CD4-positive, alpha-beta T cell treated with Interferon alpha-2 for 1 hour (primary cell): ENCODE results near the gene FLNB.
A peak's percentile ranks its signal among the peaks of the same experiment; 100 is the strongest.
"Not testable (repeated sequence)": the region's sequence is repeated elsewhere in the genome, so short reads cannot be mapped to it uniquely, and the experiment has no call there.

Experiments
- DNase-seq, 2 donors: peaks; one replicate each; pipeline ENCODE4 v3.0.0-alpha.2; 2020 to 2022

Gene FLNB

DNA sequence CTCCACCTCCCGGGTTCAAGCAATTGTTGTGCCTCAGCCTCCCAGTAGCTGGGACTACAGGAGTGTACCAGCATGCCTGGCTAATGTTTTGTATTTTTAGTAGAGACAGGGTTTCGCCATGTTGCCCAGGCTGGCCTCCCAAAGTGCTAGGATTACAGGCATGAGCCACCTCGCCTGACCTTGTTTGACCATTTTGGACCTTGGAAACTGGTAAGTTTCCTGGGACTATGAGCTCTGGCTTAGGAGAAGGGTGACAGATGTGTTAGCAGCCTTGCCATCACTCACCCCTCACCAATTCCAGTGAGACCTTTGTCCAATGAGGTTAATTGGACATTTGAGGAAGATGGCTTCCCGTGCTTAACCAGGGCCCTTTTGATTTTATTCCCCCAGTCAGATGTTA lies 182.7 kb downstream of the FLNB start:
- DNase-seq: no peak

DNA sequence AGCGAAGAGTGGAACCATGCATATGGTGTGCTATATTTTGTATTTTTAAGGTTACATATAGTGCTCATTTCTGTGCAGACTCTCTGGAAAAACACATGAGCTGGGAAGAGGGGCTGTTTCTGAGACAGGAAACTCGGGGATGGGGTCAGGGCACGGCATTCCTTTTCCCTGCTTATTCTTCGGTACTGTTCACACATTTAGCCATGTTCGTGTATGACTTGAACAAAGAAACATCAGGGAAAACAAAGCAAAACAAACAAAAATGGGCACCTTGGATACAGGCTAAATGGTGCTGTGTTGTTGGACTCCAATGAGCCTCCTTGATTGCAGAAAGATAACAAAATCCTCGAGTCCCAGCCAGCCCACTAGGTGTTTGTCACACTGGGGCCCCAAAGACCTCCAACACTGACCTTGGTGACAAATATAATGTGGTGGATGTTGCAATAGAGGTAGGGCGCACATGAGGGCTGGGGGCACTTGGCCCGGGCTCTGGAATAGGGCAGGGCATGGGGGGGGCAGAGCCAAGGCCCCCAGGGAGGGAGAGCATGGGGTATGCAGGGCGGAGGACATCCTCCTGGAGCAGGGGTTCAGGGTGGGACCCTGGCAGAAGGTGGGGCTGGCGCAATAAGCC lies 183.3 kb downstream of the FLNB start:
- DNase-seq: no peak

DNA sequence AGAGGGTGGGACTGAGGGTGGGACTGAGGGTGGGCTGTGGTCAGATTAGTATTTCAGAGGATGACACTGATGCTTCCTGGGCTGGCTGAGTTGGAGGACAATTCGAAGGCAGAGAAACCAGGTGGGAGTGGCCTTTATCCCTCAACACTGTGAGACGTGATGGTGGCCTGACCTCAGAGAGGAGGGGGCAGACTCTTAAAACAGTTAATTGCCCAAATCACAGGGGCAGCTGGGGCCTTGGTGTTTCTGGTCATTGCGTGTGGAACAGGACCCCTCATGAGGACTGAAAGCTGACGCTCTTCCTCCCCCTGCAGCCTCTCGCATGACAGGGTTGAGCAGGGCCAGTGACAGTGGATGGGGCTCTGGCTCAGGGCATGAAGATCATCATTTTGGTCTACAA lies 183.8 kb downstream of the FLNB start:
- DNase-seq: no peak

DNA sequence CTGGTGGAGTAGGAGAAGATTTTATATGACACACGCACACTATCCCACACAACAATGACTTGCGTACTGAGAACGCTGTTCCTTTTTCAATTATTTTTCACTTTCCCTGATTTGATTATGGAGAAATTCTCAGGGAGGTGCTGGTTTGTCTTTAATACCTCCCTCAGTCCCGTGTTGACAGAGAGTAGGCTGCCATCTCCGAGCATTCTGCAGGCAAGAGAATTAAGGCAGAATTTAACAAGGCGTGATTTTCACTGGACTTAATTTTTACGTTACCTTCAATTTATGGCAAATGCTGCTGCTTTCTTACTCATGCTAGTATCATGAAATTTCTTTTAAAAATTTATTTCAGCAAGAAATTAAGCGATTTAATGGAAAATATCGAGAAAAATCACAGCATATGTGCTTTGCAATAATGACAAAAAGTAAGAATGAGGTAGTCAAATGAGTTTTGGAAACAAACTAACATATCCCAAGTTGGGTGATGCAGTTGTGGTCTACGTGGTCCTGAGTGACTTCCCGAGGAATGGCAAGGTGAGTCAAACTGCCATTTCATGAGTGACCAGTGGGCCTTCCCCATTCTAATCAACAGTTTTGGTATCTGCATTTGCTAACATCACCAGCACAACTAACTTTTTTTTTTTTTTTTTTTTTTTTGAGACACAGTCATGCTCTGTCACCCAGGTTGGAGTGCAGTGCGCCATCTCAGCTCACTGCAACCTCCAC lies 185.6 kb downstream of the FLNB start:
- no peak for DNase-seq

DNA sequence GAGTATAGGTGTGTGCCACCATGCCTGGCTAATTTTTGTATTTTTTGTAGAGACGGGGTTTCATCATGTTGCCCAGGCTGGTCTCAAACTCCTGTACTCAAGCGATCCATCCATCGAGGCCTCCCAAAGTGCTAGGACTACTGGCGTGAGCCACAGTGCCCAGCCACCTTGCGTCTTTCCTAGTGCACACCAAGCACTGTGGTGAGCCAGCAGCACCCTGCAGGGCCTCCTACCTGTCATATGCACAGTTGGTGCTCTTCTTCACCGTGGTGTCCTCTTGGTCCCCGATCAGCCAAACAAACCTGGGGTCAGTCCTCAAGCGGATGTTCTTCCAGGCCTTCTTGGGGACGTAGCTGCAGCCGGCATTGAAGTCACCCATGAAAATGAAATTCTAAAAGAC lies 189.4 kb downstream of the FLNB start:
- no peak for DNase-seq

DNA sequence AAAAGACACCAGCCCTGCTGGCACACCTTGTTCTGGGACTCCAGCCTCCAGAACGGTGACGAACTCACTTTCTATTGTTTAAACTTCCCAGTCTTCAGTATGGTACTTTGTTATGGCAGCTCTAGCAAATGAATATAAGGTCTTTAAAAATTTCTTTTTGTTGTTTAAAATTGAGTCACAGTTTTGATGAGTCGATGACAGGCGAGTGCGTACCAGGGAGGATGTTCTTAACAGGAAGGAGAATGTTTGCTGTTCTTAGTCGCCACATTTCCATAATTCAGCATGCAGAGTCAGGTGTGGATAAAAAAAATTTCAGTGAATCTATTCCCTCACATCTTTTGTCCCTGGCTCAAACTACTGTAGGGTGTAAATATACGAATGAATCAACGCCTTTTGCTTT lies 190.1 kb downstream of the FLNB start:
- no peak for DNase-seq

DNA sequence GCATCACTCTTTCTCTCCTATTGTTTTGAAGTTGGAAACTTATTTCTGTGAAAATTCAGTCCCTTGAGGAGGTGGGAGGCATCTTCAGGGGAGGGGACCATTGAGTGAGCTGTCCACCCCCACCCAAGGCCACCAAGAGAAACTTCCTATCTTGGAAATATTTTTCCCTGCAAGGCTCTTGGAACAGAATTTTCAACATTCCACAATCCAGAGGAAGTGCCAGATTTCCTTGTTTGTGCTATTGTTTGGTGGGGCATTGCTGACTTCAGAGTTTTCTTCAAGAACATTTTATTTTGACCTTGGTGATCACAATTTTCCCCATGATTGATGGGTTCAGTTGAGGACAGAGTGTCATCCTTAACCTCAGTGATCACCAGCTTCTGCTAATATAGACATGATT lies 190.6 kb downstream of the FLNB start:
- no peak for DNase-seq

DNA sequence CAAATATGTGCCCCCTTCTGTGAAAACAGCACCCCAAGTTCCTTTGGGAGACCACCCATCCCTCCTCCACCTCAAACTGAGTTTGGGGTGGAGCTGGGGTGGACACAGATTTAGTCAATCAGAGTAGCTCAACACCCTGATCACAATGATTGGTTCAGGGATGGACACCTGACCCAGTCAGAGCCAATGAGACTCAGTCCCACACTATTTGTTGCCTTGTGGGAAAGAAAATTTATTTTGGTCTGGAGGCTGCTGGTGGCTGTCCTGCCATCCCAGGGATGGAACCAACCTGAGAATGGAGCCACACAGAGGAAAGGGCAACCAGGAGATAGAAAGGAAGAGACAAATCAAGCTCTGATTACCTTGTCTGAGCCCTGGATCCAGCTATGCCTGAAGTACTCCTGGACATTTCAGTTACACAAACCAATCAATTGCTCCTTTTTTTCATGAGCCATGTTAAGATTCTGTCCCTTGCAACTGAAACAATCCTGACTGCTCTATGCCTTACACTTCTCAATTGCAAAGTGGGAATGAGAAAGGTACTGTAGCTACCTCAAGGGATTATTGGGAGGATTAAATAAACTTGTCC lies 192.0 kb downstream of the FLNB start:
- DNase-seq: no peak

DNA sequence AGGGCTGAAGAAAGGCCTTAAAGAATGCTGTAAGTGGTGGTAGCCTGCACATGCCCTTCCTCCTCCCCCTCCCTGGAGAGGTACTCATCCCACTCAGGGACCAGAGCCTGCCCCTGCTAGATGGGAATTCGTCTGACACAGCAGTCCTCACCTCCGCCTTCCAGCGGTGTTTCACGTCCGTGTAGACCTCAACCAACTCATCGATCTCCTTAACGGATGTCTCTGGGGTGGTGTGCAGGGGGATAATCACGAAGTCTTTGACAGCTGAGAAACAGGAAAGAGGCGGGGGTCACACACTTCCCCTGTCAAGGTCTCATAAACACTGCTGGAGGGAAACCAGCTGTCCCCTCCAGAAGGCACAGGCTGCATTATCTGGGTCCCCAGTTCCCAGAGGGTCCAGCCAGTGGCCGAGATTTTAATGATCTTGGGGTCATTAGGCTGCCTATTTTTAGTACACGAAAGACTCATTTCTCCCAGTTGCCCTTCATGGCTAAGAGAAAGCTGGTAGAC lies 192.7 kb downstream of the FLNB start:
- no peak for DNase-seq

DNA sequence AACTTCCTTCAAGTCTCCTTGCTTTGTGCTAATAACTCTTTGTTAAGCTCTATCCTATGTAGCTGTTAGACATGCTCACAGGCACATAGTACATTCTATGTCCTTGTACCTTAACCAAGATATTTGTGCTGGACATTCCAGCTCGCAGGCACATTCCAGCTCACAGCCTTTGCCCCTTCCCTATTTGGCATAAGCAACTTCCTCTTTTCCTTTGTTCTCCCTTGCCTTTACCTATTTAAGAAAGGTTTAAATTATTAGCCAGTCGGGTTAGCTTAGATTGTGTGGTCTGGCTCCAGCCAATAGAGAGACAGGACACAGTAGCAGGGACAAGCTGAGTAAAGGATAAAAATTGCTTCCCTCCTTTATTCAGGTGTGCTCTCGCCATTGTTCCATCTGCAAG lies 193.2 kb downstream of the FLNB start:
- not testable (repeated sequence) for DNase-seq

DNA sequence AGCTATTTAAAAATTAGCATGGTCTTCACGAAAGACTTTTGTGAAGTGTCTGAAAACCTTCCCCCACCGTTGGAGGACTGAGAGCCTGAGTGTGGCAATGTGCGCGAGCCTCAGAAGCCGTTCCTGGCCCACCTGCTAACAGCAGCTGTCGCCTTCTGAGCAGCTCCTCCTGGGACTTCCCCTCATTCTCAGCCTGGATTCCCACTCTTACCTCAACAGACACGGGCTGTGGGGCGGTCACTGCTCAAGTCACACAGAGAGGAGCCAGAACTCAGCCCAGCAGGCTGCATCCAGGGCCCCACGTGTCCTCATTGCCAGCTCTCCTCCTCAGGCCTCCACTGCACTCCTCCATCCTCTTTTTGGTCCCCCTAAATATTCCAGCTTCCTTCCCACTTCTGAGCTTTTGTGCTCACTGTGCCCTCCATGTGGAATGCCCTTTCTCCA lies 194.7 kb downstream of the FLNB start:
- no peak for DNase-seq

DNA sequence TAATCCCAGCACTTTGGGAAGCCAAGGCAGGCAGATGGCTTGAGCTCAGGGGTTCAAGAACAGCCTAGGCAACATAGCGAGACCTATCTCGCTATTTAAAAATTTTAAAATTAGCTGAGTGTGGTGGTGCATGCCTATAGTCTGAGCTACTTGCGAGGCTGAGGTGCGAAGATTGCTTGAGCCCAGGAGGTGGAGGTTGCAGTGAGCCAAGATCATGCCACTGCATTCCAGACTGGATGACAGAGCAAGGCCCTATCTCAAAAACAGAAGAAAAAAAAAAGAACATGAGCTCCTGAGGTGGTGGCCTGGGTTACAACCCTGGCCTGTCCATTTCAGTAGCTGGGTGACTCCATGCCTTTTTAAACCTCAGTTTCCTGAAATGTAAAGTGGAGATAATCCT lies 195.3 kb downstream of the FLNB start:
- no peak for DNase-seq

DNA sequence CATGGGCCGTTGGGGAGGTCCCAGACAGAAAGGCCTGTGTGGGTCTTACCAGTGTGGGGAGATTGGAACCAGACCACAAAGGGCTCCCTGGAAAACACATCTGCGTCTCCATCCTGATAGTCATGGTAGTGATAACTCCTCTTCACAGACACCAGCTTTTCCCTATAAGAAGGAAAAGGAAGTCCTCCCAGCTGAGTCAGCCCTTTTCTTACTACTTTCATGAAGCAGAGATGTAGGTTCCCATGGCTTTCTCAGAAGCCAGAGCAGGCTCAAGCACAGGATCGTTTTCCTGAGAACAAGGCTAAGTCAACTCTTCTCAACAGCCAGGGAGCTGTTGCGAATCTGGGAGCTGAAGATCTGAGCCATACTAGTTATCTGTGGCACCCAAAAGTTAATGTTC lies 196.5 kb downstream of the FLNB start:
- DNase-seq: no peak

DNA sequence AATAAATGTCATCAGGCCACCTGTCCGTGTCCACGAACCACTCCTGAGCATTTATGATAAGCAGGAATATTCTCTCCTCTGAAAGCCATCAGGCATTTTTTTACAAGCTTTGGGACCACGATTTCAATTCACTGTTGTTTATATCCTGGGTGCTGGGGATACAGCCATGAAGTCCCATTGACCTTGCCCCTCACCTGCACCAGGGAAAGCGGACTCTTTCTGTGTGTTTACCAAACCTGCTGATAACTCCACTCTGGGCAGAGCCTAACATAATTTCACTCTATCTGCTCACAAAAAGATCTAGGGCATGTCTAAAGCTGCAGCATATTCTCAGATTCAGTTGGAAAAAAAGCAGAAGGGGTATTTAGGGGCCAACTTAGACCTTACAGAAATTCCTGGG lies 197.8 kb downstream of the FLNB start:
- no peak for DNase-seq

DNA sequence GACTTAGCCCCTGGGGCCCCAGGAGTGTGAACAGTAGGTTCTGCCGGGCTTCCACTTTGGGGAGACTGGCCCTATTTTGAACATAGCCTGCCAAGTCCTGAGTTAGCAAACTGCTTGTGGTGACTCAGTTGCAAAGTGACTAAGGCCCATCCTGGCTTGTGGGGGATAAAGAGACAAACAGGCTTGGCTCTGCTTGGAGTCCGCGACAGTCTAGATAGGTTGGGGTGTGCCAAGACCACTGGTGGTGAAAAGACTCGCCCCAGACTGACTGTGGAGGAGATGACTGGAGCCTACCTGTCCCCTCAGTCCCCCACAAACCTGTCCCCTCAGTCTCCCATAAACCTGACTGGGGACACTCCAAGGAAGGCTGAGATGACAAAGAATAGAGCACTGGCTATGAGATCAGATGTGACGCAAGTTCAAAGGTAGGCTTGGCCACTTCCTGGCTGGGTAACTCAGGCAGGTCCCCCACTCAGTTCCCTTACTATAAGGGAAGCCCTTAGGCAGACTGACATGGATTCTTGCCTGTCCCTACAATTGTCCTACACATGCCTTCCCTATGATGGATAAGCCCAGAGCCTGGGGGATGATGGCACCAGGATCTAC lies 198.3 kb downstream of the FLNB start:
- no peak for DNase-seq

DNA sequence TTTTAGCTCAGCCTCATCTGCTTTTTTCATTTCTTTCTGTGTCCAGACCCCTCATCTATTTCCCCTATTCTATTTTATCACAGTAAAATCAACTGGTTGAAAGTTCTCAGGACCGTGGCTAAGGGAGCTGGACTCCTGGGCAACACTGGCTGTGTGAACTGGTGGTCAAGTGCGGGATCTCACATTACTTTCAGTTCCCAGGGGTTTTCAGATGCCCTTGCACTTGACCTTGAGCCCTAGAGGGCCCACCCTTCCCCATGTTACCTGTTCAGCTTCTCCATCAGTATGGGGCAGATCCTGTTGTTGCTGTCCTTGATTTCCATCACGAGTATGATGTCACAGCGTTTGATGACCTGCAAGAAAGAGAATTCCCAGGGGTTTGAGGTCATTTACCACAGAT lies 199.7 kb downstream of the FLNB start:
- DNase-seq: no peak

DNA sequence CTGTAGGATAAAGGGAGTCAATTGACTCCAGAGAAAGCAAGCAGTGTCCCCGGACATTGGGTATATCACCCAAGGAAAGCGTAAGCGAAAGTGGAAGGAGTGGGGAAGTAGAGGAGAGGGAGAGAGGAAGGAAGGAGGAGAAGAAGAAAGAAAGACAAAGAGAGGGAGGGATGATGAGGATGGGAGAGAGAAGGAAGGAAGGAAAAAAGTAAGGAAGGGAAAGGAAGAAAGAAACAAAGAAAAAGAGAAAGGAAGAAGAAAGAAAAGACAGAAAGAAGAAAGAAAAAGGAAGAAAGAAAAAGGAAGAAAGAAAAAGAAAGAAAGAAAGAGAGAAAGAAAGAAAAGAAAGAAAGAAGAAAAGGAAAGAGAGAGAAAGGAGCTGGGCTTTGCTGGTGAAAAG lies 201.7 kb downstream of the FLNB start:
- DNase-seq: no peak

DNA sequence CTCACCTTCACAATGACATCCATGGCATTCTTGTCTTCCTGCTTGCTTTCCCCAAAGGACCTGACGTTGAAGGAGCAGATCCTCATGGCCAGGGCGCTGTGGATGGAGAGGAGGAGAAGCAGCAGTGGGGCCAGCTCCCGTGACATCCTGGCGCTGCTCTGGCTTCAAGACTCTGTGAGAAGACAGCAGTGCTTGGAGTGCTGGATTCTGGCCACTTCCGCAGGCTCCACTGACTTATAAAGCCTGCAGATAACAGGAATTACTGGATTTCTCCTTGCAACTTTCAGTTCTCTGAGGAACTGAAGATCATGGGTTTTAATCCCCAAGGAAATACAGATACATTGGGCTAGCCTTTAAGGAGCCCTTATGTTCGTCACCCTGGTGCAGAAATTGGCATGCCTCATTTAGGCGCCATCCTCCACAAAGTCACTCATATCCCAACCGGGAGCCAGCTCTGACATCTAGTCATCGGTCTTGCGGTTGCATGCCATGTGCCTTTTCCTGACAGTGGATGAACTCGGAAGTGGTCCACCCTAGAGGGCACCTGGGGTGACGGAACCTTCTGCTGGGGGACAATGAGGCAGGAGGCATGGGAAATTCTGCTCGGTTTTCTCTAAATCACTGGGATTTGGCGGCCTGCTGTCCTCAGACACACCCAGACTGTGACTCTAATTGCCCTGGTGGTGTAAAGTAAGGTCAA lies 202.7 kb downstream of the FLNB start, which contains the start of gene DNASE1L3:
TSS of gene DNASE1L3 (minus strand) at position 212 of the 700 bp plus-strand sequence. CDS start at position 146, 66 bp downstream.
- DNase-seq: no peak

DNA sequence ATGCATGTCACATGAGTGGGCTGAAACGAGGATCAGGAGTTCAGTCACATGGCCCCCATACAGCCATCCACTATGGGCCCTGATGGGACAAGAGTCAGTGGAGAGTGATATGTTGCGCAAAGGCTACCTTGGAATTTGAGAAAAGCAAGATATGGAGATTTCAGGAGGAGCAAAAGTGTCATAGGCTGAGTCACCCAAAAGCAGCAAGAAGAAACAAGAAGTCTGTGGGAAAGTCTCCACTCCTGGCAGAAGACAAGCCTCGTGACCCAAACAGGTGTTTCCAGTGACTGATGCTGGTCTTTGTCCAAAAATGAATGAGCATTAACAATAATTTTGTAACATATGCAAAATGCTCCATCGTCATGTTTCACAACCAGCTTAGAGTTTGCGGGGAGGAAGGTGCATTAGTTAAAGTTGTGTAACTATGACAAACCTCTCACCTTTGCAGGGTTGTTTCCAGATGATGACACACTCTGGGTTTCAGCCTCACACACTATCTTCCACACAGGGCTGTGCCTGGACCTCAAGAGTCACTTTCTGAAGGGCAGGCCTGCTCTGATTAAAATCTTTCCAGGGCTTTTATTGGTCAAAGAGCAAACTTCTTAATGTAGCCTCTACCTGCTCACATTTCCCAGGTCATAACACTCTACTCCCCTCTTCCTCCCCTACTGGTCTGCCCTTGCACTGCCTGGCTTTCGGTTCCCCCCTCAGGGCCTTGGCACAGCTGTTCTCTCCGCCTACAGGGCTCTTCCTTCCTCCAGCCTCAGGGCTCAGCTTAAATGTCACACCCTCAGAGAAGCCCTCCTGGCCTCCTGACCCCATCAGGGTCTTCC lies 206.5 kb downstream of the FLNB start:
- peak; percentile 11 to 40 for DNase-seq

DNA sequence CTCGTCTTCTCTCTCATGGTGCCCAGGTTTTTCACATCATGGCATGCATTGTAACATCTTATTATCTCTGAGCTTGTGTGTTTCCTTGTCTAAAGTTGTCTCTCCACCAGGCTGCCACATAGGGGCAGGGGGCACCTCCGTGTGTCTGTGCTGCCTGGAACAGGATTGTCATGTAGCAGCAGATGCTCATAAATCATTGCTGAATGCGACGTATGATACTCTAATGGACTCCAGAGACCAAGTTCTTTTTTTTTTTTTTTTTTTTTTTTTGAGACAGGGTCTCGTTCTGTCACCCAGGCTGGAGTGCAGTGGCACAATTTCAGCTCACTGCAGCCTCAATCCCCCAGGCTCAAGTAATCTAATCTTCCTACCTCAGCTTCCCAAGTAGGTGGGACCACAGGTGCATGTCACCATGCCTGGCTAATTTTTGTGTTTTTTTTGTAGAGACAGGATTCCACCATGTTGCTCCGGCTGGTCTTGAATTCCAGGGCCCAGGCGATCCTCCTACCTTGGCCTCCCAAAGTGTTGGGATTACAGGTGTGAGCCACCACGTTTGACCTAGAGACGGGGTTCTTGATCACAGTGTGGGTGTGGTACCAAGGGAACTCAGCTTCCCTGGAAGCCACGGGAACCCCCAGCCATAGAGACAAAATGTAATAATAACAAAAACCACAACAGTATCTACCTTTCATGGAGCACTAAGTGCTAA lies 207.2 kb downstream of the FLNB start:
- DNase-seq: no peak

DNA sequence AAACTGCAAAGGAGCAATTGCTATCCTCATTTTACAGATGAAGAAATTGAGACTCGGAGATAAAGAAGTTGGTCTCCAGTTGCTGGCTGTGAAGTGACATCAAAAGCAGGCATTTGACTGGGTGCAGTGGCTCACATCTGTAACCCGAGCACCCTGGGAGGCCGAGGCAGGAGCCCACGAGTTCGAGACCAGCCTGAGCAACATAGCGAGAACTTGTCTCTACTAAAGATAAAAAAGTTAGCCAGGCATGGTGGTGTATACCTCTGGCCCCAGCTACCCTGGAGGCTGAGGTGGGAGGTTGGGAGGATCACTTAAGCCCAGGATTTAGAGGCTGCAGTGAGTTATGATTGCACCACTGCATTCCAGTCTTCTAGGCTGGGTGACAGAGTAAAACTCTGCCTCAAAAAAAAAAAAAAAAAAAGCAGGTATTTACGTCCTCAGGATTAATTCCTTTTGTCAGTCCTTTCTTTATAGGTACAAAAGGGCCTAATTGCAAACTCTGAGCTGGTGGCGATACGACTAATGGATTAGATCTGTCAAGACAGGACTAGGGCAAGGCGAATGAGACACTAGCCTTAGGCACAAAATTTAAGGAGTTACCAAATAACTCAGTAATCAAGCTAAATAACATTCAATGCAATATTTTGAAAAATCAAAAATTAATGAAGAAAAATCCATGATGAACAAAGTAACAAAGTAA lies 208.4 kb downstream of the FLNB start:
- DNase-seq: no peak
